Peyer's patch (tissue), 4 donors: Measurements from ENCODE around the gene TRIM41.

ENCODE experiments used
- CTCF ChIP-seq, 6 experiments: fragments of 450-650 bp in 4 of 6; fragments of 200-600 bp in 2 of 6; sonication (generic) in 1 of 6; IDR thresholded peaks; one replicate each; pipeline ENCODE4 v1.5.1; 2017 to 2019; ENCODE audit warnings: antibody characterized with exemption in 6 of 6, mild to moderate bottlenecking in 3 of 6, moderate library complexity in 1 of 6
- POLR2A ChIP-seq, 2 donors: fragments of 450-650 bp; IDR thresholded peaks; one replicate each; pipeline ENCODE4 v1.5.1; 2017; ENCODE audit warnings: antibody characterized with exemption in 2 of 2, mild to moderate bottlenecking in 2 of 2, moderate library complexity in 2 of 2

- TF ChIP-seq POLR2A (IDR thresholded peaks at IDR 0.05) (no peak), CTCF (IDR thresholded peaks at IDR 0.05) (no peak)
Observed at GRCh38 chr5:181195249-181195761, 27.8 kb upstream of the TRIM41 start.
